WTC11 (cell line): Measurements from ENCODE around the gene ZFP36L1.

ENCODE experiments used
- CTCF ChIP-seq: fragments of 200-600 bp; IDR thresholded peaks from 2 replicates; pipeline ENCODE4 v1.8.0; 2022; ENCODE audit warnings: antibody characterized with exemption
- ELF4 ChIP-seq: sonication (generic); formaldehyde crosslinking; IDR thresholded peaks from 2 replicates; pipeline ENCODE4 v1.8.1; 2022; ENCODE audit warnings: low read depth, mild to moderate bottlenecking, moderate library complexity, missing genetic modification reagents
- EMX1 ChIP-seq: fragments of 250-450 bp; sonication (Bioruptor Pico); IDR thresholded peaks from 2 replicates; pipeline ENCODE4 v1.8.0; 2021; ENCODE audit warnings: mild to moderate bottlenecking
- JUN ChIP-seq: sonication (generic); formaldehyde crosslinking; IDR thresholded peaks from 2 replicates; pipeline ENCODE4 v1.8.0; 2023; ENCODE audit warnings: mild to moderate bottlenecking, missing genetic modification reagents
- NR1H2 ChIP-seq: sonication (generic); formaldehyde crosslinking; IDR thresholded peaks from 2 replicates; pipeline ENCODE4 v1.9.0; 2021; ENCODE audit warnings: mild to moderate bottlenecking, moderate library complexity, missing genetic modification reagents
- PRDM15 ChIP-seq: sonication (generic); formaldehyde crosslinking; IDR thresholded peaks from 2 replicates; pipeline ENCODE4 v1.8.0; 2022; ENCODE audit warnings: missing genetic modification reagents

DNA sequence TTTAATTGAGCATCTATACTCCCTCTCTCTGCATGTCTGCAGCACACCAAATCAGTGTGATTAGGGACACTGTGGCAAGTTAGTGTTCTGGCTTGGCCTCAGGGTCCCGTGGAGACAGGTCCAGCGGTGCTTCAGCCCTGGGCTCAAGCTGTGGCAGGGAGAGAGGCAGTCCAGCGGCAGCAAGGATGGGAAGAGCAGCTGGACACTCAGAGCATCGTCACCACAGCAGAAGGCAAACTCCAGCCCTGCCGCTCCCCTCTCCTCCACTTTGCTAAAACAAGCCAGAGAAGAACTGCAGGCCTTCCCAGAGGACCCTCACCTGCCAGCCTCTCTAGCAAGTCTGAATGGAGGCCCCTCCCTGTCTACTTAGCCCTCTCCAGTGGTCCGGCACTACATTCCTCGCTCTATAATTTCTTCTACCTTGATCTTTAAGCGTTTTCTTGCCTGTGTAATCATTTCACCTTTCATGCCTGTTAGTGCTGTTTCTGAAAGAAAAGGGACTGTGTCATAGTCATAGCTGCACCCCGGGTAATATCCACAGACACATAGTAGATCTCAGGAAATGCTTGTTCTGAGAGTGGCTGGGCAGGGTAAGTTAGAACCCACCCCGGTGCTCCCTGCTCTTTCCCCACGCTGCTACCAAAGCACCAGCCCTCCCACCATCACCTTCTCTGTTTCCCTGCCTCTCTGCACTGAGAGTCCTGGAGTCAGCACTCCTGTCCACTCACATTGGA, 22.1 kb downstream of the ZFP36L1 start:
- TF ChIP-seq ELF4 (CRISPR knock-in tag) (no peak), CTCF (no peak), NR1H2 (CRISPR knock-in tag) (no peak), EMX1 (no peak), JUN (CRISPR knock-in tag) (no peak), PRDM15 (no peak)
